ENCODE results near the gene FUT2. TPM values are rescaled to one million over a fixed set of nuclear protein-coding genes. Genes with fewer than 3 reads are reported as not detected.
A peak's percentile ranks its signal among the peaks of the same experiment; 100 is the strongest.

The FUT2 gene
- total RNA-seq, 1 donor from 2014 or later: 2.4 TPM

DNA sequence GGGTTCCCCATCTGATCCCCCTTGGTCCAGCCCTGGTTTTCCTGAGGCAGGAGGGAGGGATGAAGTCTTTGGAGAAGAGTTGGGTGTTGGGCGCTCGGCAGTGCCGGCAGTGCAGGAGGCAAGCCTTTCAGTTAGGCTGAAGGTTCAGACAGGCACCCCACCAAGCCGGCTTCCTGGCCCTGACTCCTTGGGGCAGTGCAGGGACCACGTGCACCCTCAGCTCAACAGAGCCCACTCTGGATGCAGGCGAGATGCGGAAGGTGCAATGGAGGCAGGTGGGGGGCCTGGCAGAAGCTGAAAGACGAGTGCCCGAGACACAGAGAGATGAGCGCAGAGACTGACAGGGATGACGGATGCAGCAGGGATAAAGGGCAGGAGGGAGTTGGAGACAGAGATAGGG lies 12.7 kb downstream of the FUT2 start:
- Mint-ChIP-seq H3K27me3 (no peaks in the 10 kb centered on the region), H3K36me3 (ENCODE audit: insufficient read depth) (peaks cover 9% of the 10 kb centered on the region), H3K9me3 (ENCODE audit: low read depth) (no peaks in the 10 kb centered on the region), H3K4me3 (ENCODE audit: low read depth) (no peak overlapping the region), H3K4me1 (ENCODE audit: low read depth) (no peaks in the 10 kb centered on the region), H3K27ac (no peak overlapping the region)
- no peak for DNase-seq (ENCODE audit: low spot score, unreplicated experiment)
- TF ChIP-seq, protein P1, sequence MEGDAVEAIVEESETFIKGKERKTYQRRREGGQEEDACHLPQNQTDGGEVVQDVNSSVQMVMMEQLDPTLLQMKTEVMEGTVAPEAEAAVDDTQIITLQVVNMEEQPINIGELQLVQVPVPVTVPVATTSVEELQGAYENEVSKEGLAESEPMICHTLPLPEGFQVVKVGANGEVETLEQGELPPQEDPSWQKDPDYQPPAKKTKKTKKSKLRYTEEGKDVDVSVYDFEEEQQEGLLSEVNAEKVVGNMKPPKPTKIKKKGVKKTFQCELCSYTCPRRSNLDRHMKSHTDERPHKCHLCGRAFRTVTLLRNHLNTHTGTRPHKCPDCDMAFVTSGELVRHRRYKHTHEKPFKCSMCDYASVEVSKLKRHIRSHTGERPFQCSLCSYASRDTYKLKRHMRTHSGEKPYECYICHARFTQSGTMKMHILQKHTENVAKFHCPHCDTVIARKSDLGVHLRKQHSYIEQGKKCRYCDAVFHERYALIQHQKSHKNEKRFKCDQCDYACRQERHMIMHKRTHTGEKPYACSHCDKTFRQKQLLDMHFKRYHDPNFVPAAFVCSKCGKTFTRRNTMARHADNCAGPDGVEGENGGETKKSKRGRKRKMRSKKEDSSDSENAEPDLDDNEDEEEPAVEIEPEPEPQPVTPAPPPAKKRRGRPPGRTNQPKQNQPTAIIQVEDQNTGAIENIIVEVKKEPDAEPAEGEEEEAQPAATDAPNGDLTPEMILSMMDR (IDR thresholded peaks at IDR 0.05; ENCODE audit: unreplicated experiment): no peak

DNA sequence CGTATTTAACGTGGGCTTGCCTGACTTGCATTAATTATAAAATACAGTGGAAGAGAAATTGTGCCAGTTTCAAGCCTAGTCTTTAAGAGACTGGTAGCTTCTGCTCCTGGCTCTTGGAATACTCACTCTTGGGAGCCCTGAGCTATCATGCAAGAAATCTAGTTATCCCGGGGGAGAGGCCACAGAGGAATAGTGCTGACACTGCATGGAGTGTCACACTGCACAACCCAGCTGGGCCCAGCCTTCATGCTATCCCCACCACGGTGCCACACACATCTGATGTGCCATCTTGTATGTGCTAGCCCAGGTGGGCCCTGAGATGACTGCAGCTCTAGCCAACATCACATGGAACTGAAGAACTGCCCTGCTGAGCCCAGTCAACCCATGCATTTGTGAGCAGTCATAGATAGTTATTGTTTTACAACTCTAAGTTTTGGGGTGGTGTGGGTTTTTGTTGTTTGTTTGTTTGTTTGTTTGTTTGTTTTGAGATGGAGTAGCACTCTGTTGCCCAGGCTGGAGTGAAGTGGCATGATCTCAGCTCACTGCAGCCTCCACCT lies 15.4 kb downstream of the FUT2 start:
- no peak overlapping the region for H3K27ac Mint-ChIP-seq

DNA sequence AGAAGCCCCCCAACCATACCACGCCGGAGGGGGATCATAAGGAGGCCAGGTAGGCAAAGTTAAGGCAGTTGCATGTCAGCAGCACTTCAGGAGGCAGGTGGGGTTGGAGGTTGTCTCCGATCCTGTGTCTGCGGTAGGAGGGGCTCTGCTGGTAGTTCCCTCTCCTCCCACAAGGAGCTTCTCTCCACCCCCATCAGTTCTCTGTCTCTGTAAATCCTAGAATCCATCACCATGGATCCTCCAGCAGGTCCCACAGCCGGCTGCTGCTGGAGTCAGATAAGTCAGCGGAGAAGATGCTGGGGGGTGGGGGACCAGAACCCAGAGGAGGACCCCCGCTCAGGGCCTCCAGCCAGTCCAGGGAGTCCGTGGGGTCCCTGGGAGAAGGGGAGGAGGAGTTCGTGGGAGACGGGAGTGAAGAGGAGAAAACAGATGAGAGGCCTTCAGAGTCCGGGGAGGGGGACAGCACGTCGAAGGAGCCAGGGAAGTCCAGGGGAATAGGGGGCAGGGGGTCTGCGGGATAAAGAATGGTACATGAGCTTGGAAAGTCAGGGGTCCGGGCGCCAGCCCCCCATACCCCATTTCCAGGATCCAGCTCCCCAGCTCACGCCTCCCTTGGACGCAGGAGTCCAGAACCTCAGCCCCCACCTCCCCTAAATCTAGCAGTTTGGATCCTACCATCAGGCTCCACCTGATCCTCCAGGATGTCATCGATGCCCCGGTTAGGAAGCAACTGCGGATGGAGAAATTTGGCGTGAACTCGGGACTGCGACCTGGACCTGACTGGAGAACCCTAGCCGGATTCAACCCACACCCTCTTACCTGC lies 17.5 kb downstream of the FUT2 start:
- no peak for DNase-seq (ENCODE audit: low spot score, unreplicated experiment)
- Mint-ChIP-seq H3K27me3 (no peaks in the 10 kb centered on the region), H3K36me3 (ENCODE audit: insufficient read depth) (peaks cover 2% of the 10 kb centered on the region), H3K4me1 (ENCODE audit: low read depth) (peaks cover 11% of the 10 kb centered on the region), H3K27ac (no peak overlapping the region), H3K9me3 (ENCODE audit: low read depth) (no peaks in the 10 kb centered on the region), H3K4me3 (ENCODE audit: low read depth) (peak overlapping the region; percentile 80)
- TF ChIP-seq, protein P1 (IDR thresholded peaks at IDR 0.05; ENCODE audit: unreplicated experiment): peak; percentile 34

More for the DNA sequence above, 15.4 kb downstream of the FUT2 start:
- H3K4me3 Mint-ChIP-seq (ENCODE audit: low read depth): no peak overlapping the region
- H3K4me1 Mint-ChIP-seq (ENCODE audit: low read depth): peaks cover 7% of the 10 kb centered on the region
- peaks cover 3% of the 10 kb centered on the region for H3K36me3 Mint-ChIP-seq (ENCODE audit: insufficient read depth)
- no peaks in the 10 kb centered on the region for H3K9me3 Mint-ChIP-seq (ENCODE audit: low read depth)
- DNase-seq (ENCODE audit: low spot score, unreplicated experiment): no peak
- H3K27me3 Mint-ChIP-seq: no peaks in the 10 kb centered on the region
- TF ChIP-seq, protein P1 (IDR thresholded peaks at IDR 0.05; ENCODE audit: unreplicated experiment): no peak

DNA sequence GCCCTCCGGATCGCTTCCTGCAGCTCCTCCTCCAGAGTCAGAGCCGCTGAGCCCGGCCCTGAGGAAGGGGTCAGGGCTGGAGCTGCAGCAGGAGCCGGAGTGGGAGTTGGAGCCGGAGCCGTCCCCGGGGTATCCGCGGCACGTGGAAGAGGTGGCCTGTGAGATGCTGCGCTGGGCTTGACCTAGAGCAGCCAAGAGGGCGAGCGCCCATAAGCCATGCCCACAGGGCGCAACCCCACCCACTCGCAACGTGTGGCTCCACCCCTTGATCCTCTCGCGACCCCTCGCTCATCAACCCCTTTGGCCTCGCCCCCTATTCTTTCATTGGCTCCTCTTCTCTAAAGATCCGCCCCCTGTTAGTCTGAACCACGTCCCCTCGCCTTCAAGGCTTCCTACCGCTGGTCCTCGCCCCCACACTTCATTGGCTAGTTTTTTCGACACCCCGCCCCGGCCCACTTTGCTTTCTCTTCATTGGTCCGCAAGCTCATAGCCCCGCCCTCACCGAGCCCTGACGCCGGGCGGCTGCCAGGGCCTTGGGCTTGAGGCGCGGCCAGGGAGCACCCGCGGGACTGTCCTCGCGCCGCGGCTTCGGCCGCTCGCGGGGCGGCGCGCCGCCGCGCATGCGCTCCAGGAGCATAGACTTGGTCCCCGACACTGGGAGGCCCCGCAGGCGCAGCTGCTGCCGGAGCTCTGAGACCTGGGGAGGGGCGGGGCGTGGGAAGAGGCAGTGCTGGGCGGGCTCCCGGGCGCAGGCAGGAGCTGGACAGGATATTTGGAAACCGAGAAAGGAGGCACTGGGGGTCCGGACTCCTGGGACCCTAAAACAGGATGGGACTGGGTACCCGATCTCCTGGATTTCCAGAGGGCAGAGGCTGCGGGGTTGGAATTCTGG lies 18.3 kb downstream of the FUT2 start:
- TF ChIP-seq, protein P1 (IDR thresholded peaks at IDR 0.05; ENCODE audit: unreplicated experiment): no peak
- H3K4me1 Mint-ChIP-seq (ENCODE audit: low read depth): peaks cover 15% of the 10 kb centered on the region
- H3K9me3 Mint-ChIP-seq (ENCODE audit: low read depth): no peaks in the 10 kb centered on the region
- peak; percentile 99 for DNase-seq (ENCODE audit: low spot score, unreplicated experiment)
- H3K27ac Mint-ChIP-seq: peak overlapping the region; percentile 94
- peaks cover 2% of the 10 kb centered on the region for H3K36me3 Mint-ChIP-seq (ENCODE audit: insufficient read depth)
- H3K27me3 Mint-ChIP-seq: no peaks in the 10 kb centered on the region
- peak overlapping the region; percentile 80 for H3K4me3 Mint-ChIP-seq (ENCODE audit: low read depth)
